ENCODE measurements around the gene PTPRD.
"Not testable (repeated sequence)": the region's sequence is repeated elsewhere in the genome, so short reads cannot be mapped to it uniquely, and the experiment has no call there.

Gene PTPRD

GRCh38 chr9:10523164-10523563, 89.6 kb downstream of the PTPRD start:
- no peaks in the 10 kb centered on the region for H3K9me3 ChIP-seq (ENCODE audit: control insufficient read depth, low read length)
- 78 to 93% methylated on average over 5 of the region's 5 CpGs for WGBS, 2 experiments
- H3K27ac ChIP-seq (ENCODE audit: insufficient read depth, low read depth, low read length, poor library complexity, severe bottlenecking) = no peak overlapping the region

GRCh38 chr9:10512144-10512543, 100.7 kb downstream of the PTPRD start:
- Histone ChIP-seq H3K9me3 (ENCODE audit: control insufficient read depth, low read length) (no peaks in the 10 kb centered on the region), H3K4me3 (ENCODE audit: insufficient read depth, low read depth, low read length) (no peak overlapping the region)
- 92 to 93% methylated on average over 2 of the region's 3 CpGs for WGBS, 2 experiments

More at GRCh38 chr9:10523164-10523563, 89.6 kb downstream of the PTPRD start:
- Histone ChIP-seq H3K4me3 (ENCODE audit: insufficient read depth, low read depth, low read length) (no peak overlapping the region), H3K4me1 (ENCODE audit: control insufficient read depth, insufficient read depth, low read length) (no peaks in the 10 kb centered on the region), H3K36me3 (ENCODE audit: control insufficient read depth, insufficient read depth, low read length) (no peaks in the 10 kb centered on the region), H3K27me3 (ENCODE audit: control insufficient read depth, insufficient read depth, low read length, poor library complexity, severe bottlenecking) (no peaks in the 10 kb centered on the region)

GRCh38 chr9:10488937-10489336, 123.9 kb downstream of the PTPRD start:
- no peaks in the 10 kb centered on the region for H3K9me3 ChIP-seq (ENCODE audit: control insufficient read depth, low read length)
- WGBS, 2 experiments = 95 to 96% methylated on average over 4 of the region's 4 CpGs
- H3K4me1 ChIP-seq (ENCODE audit: control insufficient read depth, insufficient read depth, low read length) = no peaks in the 10 kb centered on the region
- H3K27ac ChIP-seq (ENCODE audit: insufficient read depth, low read depth, low read length, poor library complexity, severe bottlenecking) = no peak overlapping the region
- no peak overlapping the region for H3K4me3 ChIP-seq (ENCODE audit: insufficient read depth, low read depth, low read length)
- H3K27me3 ChIP-seq (ENCODE audit: control insufficient read depth, insufficient read depth, low read length, poor library complexity, severe bottlenecking) = no peaks in the 10 kb centered on the region
- no peaks in the 10 kb centered on the region for H3K36me3 ChIP-seq (ENCODE audit: control insufficient read depth, insufficient read depth, low read length)

More at GRCh38 chr9:10512144-10512543, 100.7 kb downstream of the PTPRD start:
- H3K4me1 ChIP-seq (ENCODE audit: control insufficient read depth, insufficient read depth, low read length) = no peaks in the 10 kb centered on the region
- H3K27me3 ChIP-seq (ENCODE audit: control insufficient read depth, insufficient read depth, low read length, poor library complexity, severe bottlenecking) = no peaks in the 10 kb centered on the region
- H3K36me3 ChIP-seq (ENCODE audit: control insufficient read depth, insufficient read depth, low read length) = no peaks in the 10 kb centered on the region
- no peak overlapping the region for H3K27ac ChIP-seq (ENCODE audit: insufficient read depth, low read depth, low read length, poor library complexity, severe bottlenecking)

GRCh38 chr9:10479172-10479571, 133.6 kb downstream of the PTPRD start:
- H3K36me3 ChIP-seq (ENCODE audit: control insufficient read depth, insufficient read depth, low read length) = no peaks in the 10 kb centered on the region
- no peak overlapping the region for H3K4me3 ChIP-seq (ENCODE audit: insufficient read depth, low read depth, low read length)
- no peaks in the 10 kb centered on the region for H3K4me1 ChIP-seq (ENCODE audit: control insufficient read depth, insufficient read depth, low read length)
- H3K27me3 ChIP-seq (ENCODE audit: control insufficient read depth, insufficient read depth, low read length, poor library complexity, severe bottlenecking) = no peaks in the 10 kb centered on the region
- no peak overlapping the region for H3K27ac ChIP-seq (ENCODE audit: insufficient read depth, low read depth, low read length, poor library complexity, severe bottlenecking)
- H3K9me3 ChIP-seq (ENCODE audit: control insufficient read depth, low read length) = no peaks in the 10 kb centered on the region
- 39 to 50% methylated on average over 1 to 3 of the region's 3 CpGs for WGBS, 2 experiments

GRCh38 chr9:10449201-10449617, 163.6 kb downstream of the PTPRD start:
- H3K36me3 ChIP-seq (ENCODE audit: control insufficient read depth, insufficient read depth, low read length); H3K27ac ChIP-seq (ENCODE audit: insufficient read depth, low read depth, low read length, poor library complexity, severe bottlenecking); H3K4me3 ChIP-seq (ENCODE audit: insufficient read depth, low read depth, low read length); H3K27me3 ChIP-seq (ENCODE audit: control insufficient read depth, insufficient read depth, low read length, poor library complexity, severe bottlenecking); H3K9me3 ChIP-seq (ENCODE audit: control insufficient read depth, low read length); H3K4me1 ChIP-seq (ENCODE audit: control insufficient read depth, insufficient read depth, low read length): not testable (repeated sequence)
- 92 to 98% methylated on average over 28 of the region's 28 CpGs for WGBS, 2 experiments

GRCh38 chr9:10447036-10447435, 165.8 kb downstream of the PTPRD start:
- WGBS, 2 experiments = 93 to 94% methylated on average over 3 of the region's 3 CpGs
- Histone ChIP-seq H3K27me3 (ENCODE audit: control insufficient read depth, insufficient read depth, low read length, poor library complexity, severe bottlenecking) (no peaks in the 10 kb centered on the region), H3K27ac (ENCODE audit: insufficient read depth, low read depth, low read length, poor library complexity, severe bottlenecking) (no peak overlapping the region), H3K4me3 (ENCODE audit: insufficient read depth, low read depth, low read length) (no peak overlapping the region), H3K4me1 (ENCODE audit: control insufficient read depth, insufficient read depth, low read length) (no peaks in the 10 kb centered on the region), H3K9me3 (ENCODE audit: control insufficient read depth, low read length) (no peaks in the 10 kb centered on the region), H3K36me3 (ENCODE audit: control insufficient read depth, insufficient read depth, low read length) (no peaks in the 10 kb centered on the region)

GRCh38 chr9:10443868-10444204, 169.0 kb downstream of the PTPRD start:
- no peaks in the 10 kb centered on the region for H3K9me3 ChIP-seq (ENCODE audit: control insufficient read depth, low read length)
- H3K27ac ChIP-seq (ENCODE audit: insufficient read depth, low read depth, low read length, poor library complexity, severe bottlenecking) = no peak overlapping the region
- H3K36me3 ChIP-seq (ENCODE audit: control insufficient read depth, insufficient read depth, low read length) = no peaks in the 10 kb centered on the region

GRCh38 chr9:10443181-10443867, 169.5 kb downstream of the PTPRD start:
- Histone ChIP-seq H3K27me3 (ENCODE audit: control insufficient read depth, insufficient read depth, low read length, poor library complexity, severe bottlenecking) (no peaks in the 10 kb centered on the region), H3K36me3 (ENCODE audit: control insufficient read depth, insufficient read depth, low read length) (no peaks in the 10 kb centered on the region), H3K4me1 (ENCODE audit: control insufficient read depth, insufficient read depth, low read length) (no peaks in the 10 kb centered on the region), H3K4me3 (ENCODE audit: insufficient read depth, low read depth, low read length) (no peak overlapping the region), H3K9me3 (ENCODE audit: control insufficient read depth, low read length) (no peaks in the 10 kb centered on the region), H3K27ac (ENCODE audit: insufficient read depth, low read depth, low read length, poor library complexity, severe bottlenecking) (no peak overlapping the region)
- 87 to 100% methylated on average over 1 to 3 of the region's 4 CpGs for WGBS, 2 experiments

More at GRCh38 chr9:10443868-10444204, 169.0 kb downstream of the PTPRD start:
- Histone ChIP-seq H3K4me3 (ENCODE audit: insufficient read depth, low read depth, low read length) (no peak overlapping the region), H3K4me1 (ENCODE audit: control insufficient read depth, insufficient read depth, low read length) (no peaks in the 10 kb centered on the region), H3K27me3 (ENCODE audit: control insufficient read depth, insufficient read depth, low read length, poor library complexity, severe bottlenecking) (no peaks in the 10 kb centered on the region)

- Histone ChIP-seq H3K4me3 (ENCODE audit: insufficient read depth, low read depth, low read length) (no peak overlapping the region), H3K9me3 (ENCODE audit: control insufficient read depth, low read length) (no peaks in the 10 kb centered on the region), H3K36me3 (ENCODE audit: control insufficient read depth, insufficient read depth, low read length) (no peaks in the 10 kb centered on the region), H3K27ac (ENCODE audit: insufficient read depth, low read depth, low read length, poor library complexity, severe bottlenecking) (no peak overlapping the region), H3K27me3 (ENCODE audit: control insufficient read depth, insufficient read depth, low read length, poor library complexity, severe bottlenecking) (no peaks in the 10 kb centered on the region), H3K4me1 (ENCODE audit: control insufficient read depth, insufficient read depth, low read length) (peaks cover 5% of the 10 kb centered on the region)
- WGBS, 2 experiments = 82 to 84% methylated on average over 6 of the region's 7 CpGs
These were observed 173.8 kb downstream of the PTPRD start for GRCh38 chr9:10438955-10439354.

GRCh38 chr9:10436756-10437155, 176.0 kb downstream of the PTPRD start:
- H3K27me3 ChIP-seq (ENCODE audit: control insufficient read depth, insufficient read depth, low read length, poor library complexity, severe bottlenecking) = no peaks in the 10 kb centered on the region
- peaks cover 5% of the 10 kb centered on the region for H3K4me1 ChIP-seq (ENCODE audit: control insufficient read depth, insufficient read depth, low read length)
- no peak overlapping the region for H3K4me3 ChIP-seq (ENCODE audit: insufficient read depth, low read depth, low read length)
- no peaks in the 10 kb centered on the region for H3K36me3 ChIP-seq (ENCODE audit: control insufficient read depth, insufficient read depth, low read length)
- WGBS, 2 experiments = 83 to 93% methylated on average over 4 of the region's 4 CpGs
- H3K9me3 ChIP-seq (ENCODE audit: control insufficient read depth, low read length) = no peaks in the 10 kb centered on the region
- H3K27ac ChIP-seq (ENCODE audit: insufficient read depth, low read depth, low read length, poor library complexity, severe bottlenecking) = no peak overlapping the region

GRCh38 chr9:10434412-10434811, 178.4 kb downstream of the PTPRD start:
- H3K9me3 ChIP-seq (ENCODE audit: control insufficient read depth, low read length) = no peaks in the 10 kb centered on the region
- no peak overlapping the region for H3K4me3 ChIP-seq (ENCODE audit: insufficient read depth, low read depth, low read length)
- 89% methylated on average over 1 of the region's 1 CpG; no CpG with 5 or more reads in 1 of the 2 experiments for WGBS, 2 experiments
- H3K27me3 ChIP-seq (ENCODE audit: control insufficient read depth, insufficient read depth, low read length, poor library complexity, severe bottlenecking) = no peaks in the 10 kb centered on the region
- H3K36me3 ChIP-seq (ENCODE audit: control insufficient read depth, insufficient read depth, low read length) = no peaks in the 10 kb centered on the region
- peaks cover 5% of the 10 kb centered on the region for H3K4me1 ChIP-seq (ENCODE audit: control insufficient read depth, insufficient read depth, low read length)
- H3K27ac ChIP-seq (ENCODE audit: insufficient read depth, low read depth, low read length, poor library complexity, severe bottlenecking) = no peak overlapping the region
